Fibroblast of lung (primary cell): ENCODE results near the gene C15orf39. TPM values are rescaled to one million over a fixed set of nuclear protein-coding genes. Genes with fewer than 3 reads are reported as not detected.

Experiments
- DNase-seq, 2 donors: peaks; one replicate each; pipeline versions ENCODE4 v3.0.0 to v3.0.0-alpha.2; 2010; ENCODE audit warnings: low read depth in 2 of 2
- H2AFZ ChIP-seq: 2 replicates; pipeline ENCODE4 v1.5.1; 2012; ENCODE audit warnings: low read length, control low read depth, inconsistent platforms
- H3K27ac ChIP-seq: 2 replicates; pipeline ENCODE4 v1.5.1; 2011; ENCODE audit warnings: low read length, control low read depth; ENCODE audit not compliant: insufficient read depth
- H3K27me3 ChIP-seq: 2 replicates; pipeline ENCODE4 v1.5.1; 2011; ENCODE audit warnings: mild to moderate bottlenecking, low read length; ENCODE audit not compliant: control insufficient read depth, insufficient read depth
- H3K36me3 ChIP-seq: 2 replicates; pipeline ENCODE4 v1.5.1; 2011; ENCODE audit warnings: low read length; ENCODE audit not compliant: control insufficient read depth, insufficient read depth
- H3K4me1 ChIP-seq: 2 replicates; pipeline ENCODE4 v1.5.1; 2011; ENCODE audit warnings: low read length; ENCODE audit not compliant: control insufficient read depth, insufficient read depth; ENCODE audit errors: extremely low read depth
- H3K4me2 ChIP-seq: 2 replicates; pipeline ENCODE4 v1.5.1; 2011; ENCODE audit warnings: low read length, control low read depth; ENCODE audit not compliant: insufficient read depth; ENCODE audit errors: extremely low read depth
- H3K4me3 ChIP-seq, 4 experiments: fragments of 200-600 bp in 1 of 4; sonication (generic) in 1 of 4; replicated peaks in 1 of 4; 2 replicates each; pipeline ENCODE4 v1.5.1; 2011 to 2016; ENCODE audit warnings: low read length in 4 of 4, low read depth in 3 of 4, mild to moderate bottlenecking in 3 of 4, control low read depth in 2 of 4, inconsistent platforms in 1 of 4, mixed read lengths in 1 of 4; ENCODE audit not compliant: insufficient read depth in 1 of 4; ENCODE audit errors: control extremely low read depth in 1 of 4
- H3K79me2 ChIP-seq: 2 replicates; pipeline ENCODE4 v1.5.1; 2012; ENCODE audit warnings: mild to moderate bottlenecking, low read length, inconsistent platforms; ENCODE audit not compliant: control insufficient read depth, insufficient read depth
- H3K9ac ChIP-seq: 2 replicates; pipeline ENCODE4 v1.5.1; 2011; ENCODE audit warnings: mild to moderate bottlenecking, low read length, control low read depth; ENCODE audit not compliant: insufficient read depth
- H3K9me3 ChIP-seq: 2 replicates; pipeline ENCODE4 v1.5.1; 2012; ENCODE audit warnings: low read depth, low read length; ENCODE audit not compliant: control insufficient read depth, insufficient read depth
- H4K20me1 ChIP-seq: 2 replicates; pipeline ENCODE4 v1.5.1; 2011; ENCODE audit warnings: low read length; ENCODE audit not compliant: control insufficient read depth, insufficient read depth; ENCODE audit errors: extremely low read depth
- EZH2 ChIP-seq: IDR thresholded peaks from 2 replicates; pipeline ENCODE4 v1.5.1; 2012; ENCODE audit warnings: low read length, control low read depth, mild to moderate bottlenecking; ENCODE audit errors: missing control alignments
- polyA plus RNA-seq, 2 donors: library from polyadenylated mRNA; depleted of rRNA in 1 of 2; stranded (reverse) in 1 of 2; unstranded in 1 of 2; fragments of >200 nt; gene quantifications; 2 replicates each; pipeline ENCODE4 v1.2.1, GENCODE V29; 2011 to 2012; ENCODE audit warnings: missing spikeins in 1 of 2
- total RNA-seq: library from RNA; depleted of rRNA; stranded (reverse); fragments of >200 nt; gene quantifications from 2 replicates; pipeline ENCODE4 v1.2.1, GENCODE V29; 2014
- TF ChIP-seq, protein P1 (sequence below), 2 donors: IDR thresholded peaks in 1 of 2; conservative IDR thresholded peaks in 1 of 2; 1 replicate in 1 of 2; 2 replicates in 1 of 2; pipeline ENCODE4 v1.5.1; 2011 to 2012; ENCODE audit warnings: low read length in 2 of 2, control low read depth in 1 of 2, inconsistent platforms in 1 of 2, low read depth in 1 of 2, mild to moderate bottlenecking in 1 of 2

C15orf39 gene
- total and polyA plus RNA-seq, 2 donors (not counting 1 experiment from before 2014, with no cell fraction given): 1.7 to 2.3 TPM

DNA sequence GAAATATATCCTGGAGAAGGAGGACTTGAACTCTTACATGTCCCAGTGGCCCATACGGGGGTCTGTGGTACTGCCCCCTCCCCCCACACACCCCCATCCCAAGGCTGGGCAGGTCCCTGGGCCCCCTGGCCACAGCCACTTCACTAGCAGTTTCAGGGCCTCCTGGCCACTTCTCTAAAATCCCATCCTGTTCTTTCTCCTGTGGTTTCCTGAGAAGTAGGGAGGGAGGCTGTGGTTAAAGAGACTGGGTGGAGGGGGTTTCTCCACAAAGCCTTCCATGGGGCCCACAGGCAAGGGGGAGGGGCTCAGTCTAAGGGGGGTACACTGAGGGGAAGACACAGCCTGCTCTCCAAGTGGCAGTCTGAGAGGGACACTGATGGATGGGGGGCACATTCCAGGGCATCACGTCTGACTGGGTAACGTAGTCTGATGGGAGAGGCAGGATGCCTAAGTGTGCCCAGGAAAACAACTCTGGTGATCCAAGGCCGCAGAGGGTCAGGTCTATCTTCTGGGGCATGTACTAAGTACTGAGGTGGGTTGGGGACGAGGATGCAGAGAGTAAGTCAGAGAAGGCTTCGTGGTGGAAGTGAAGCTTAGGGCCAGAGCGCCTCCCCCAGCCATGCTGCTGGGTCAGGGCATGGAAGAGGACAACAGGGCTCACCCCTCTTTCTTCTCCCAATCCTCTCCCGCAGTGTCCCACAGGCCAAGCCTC is 48.0 kb upstream of the C15orf39 start:
- Histone ChIP-seq H3K9ac (no peak overlapping the region), H3K4me3 (no peak overlapping the region), H3K4me2 (no peak overlapping the region), H4K20me1 (no peaks in the 10 kb centered on the region), H3K36me3 (no peaks in the 10 kb centered on the region), H3K4me1 (peaks cover 2% of the 10 kb centered on the region), H3K9me3 (no peaks in the 10 kb centered on the region), H3K79me2 (no peaks in the 10 kb centered on the region), H3K27ac (no peak overlapping the region), H3K27me3 (no peaks in the 10 kb centered on the region), H2AFZ (no peak overlapping the region)
- TF ChIP-seq, protein P1, sequence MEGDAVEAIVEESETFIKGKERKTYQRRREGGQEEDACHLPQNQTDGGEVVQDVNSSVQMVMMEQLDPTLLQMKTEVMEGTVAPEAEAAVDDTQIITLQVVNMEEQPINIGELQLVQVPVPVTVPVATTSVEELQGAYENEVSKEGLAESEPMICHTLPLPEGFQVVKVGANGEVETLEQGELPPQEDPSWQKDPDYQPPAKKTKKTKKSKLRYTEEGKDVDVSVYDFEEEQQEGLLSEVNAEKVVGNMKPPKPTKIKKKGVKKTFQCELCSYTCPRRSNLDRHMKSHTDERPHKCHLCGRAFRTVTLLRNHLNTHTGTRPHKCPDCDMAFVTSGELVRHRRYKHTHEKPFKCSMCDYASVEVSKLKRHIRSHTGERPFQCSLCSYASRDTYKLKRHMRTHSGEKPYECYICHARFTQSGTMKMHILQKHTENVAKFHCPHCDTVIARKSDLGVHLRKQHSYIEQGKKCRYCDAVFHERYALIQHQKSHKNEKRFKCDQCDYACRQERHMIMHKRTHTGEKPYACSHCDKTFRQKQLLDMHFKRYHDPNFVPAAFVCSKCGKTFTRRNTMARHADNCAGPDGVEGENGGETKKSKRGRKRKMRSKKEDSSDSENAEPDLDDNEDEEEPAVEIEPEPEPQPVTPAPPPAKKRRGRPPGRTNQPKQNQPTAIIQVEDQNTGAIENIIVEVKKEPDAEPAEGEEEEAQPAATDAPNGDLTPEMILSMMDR (conservative IDR thresholded peaks at IDR 0.05 in 1 of 2, IDR thresholded peaks at IDR 0.05 in 1 of 2; ENCODE audit: low read depth in 1 of 2, low read length in 2 of 2): no peak
- no peak for TF ChIP-seq EZH2
- DNase-seq: no peak

DNA sequence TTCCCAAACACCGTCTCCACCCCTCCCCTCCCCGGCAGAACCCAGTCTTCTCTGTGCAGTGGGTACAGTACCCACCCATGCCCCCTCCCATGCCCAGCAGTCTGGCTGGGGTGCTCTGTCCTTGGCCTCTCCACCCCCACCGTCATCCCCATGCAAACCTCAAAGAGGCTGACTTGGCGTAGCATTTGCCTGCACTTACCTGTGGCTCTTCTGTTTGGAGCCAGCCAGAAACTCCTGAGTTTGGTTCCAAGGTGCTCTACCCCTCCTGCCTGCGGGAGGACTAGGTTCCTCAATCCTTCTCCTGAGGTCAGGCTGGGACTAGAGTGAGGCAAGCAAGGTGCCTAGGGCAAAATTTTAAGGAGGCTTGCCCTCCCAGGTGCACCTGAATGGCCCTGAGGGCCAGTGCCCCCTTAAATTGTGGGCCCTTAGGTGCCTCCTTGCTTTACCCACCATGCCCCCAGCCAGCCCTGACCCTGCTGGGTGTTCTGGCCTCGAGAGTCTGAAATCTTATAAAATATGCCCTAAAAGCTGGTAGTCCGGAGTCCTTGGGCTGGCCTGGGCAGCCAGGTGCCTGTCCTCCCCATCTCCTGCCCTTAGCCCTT is 47.1 kb upstream of the C15orf39 start:
- Histone ChIP-seq H3K4me1 (peaks cover 2% of the 10 kb centered on the region), H4K20me1 (no peaks in the 10 kb centered on the region), H3K27me3 (no peaks in the 10 kb centered on the region), H3K27ac (no peak overlapping the region), H2AFZ (no peak overlapping the region), H3K79me2 (no peaks in the 10 kb centered on the region), H3K9ac (no peak overlapping the region), H3K36me3 (no peaks in the 10 kb centered on the region), H3K4me2 (no peak overlapping the region), H3K9me3 (no peaks in the 10 kb centered on the region), H3K4me3 (no peak overlapping the region)
- TF ChIP-seq, protein P1 (conservative IDR thresholded peaks at IDR 0.05 in 1 of 2, IDR thresholded peaks at IDR 0.05 in 1 of 2; ENCODE audit: low read depth in 1 of 2, low read length in 2 of 2): no peak
- no peak for TF ChIP-seq EZH2
- DNase-seq: no peak

- no peaks in the 10 kb centered on the region for H3K9me3 ChIP-seq
- no peaks in the 10 kb centered on the region for H4K20me1 ChIP-seq
- H3K4me1 ChIP-seq: no peaks in the 10 kb centered on the region
- no peak overlapping the region for H3K9ac ChIP-seq
- H2AFZ ChIP-seq: no peak overlapping the region
- TF ChIP-seq EZH2: no peak
- TF ChIP-seq, protein P1 (conservative IDR thresholded peaks at IDR 0.05 in 1 of 2, IDR thresholded peaks at IDR 0.05 in 1 of 2; ENCODE audit: low read depth in 1 of 2, low read length in 2 of 2): no peak
- DNase-seq: no peak
- no peaks in the 10 kb centered on the region for H3K27me3 ChIP-seq
- no peaks in the 10 kb centered on the region for H3K36me3 ChIP-seq
- no peak overlapping the region for H3K27ac ChIP-seq
- H3K4me3 ChIP-seq: no peak overlapping the region
- H3K79me2 ChIP-seq: no peaks in the 10 kb centered on the region
- H3K4me2 ChIP-seq: no peak overlapping the region
Observed at GRCh38 chr15:75156326-75157215, 45.1 kb upstream of the C15orf39 start.
